Measurements from ENCODE around the gene PPP2R2C.
A peak's percentile ranks its signal among the peaks of the same experiment; 100 is the strongest.

Gene PPP2R2C

GRCh38 chr4:6415031-6415705, 57.2 kb downstream of the PPP2R2C start:
- peaks cover 0 to 5% of the 10 kb centered on the region in 2 donors for H3K9me3 ChIP-seq (replicated peaks in 1 of 2; ENCODE audit: control insufficient read depth in 2 of 2, insufficient read depth in 1 of 2, low read depth in 1 of 2, low read length in 2 of 2)
- DNase-seq (ENCODE audit: low spot score), result no peak
- no peak overlapping the region for H3K23ac ChIP-seq (ENCODE audit: low read depth, low read length, poor library complexity)
- no peaks in the 10 kb centered on the region for H3K79me1 ChIP-seq (ENCODE audit: low read depth, low read length)
- H3K4me2 ChIP-seq (ENCODE audit: insufficient read depth, low read length, poor library complexity, severe bottlenecking), result no peak overlapping the region
- H3K4me3 ChIP-seq (ENCODE audit: low read length in 2 of 2), result no peak overlapping the region
- H3K4ac ChIP-seq (ENCODE audit: low read length), result no peak overlapping the region
- H2BK12ac ChIP-seq (ENCODE audit: low read length), result no peak overlapping the region
- no peak overlapping the region for H3K27ac ChIP-seq (replicated peaks; ENCODE audit: low read length)
- no peak overlapping the region for H2BK5ac ChIP-seq (ENCODE audit: low read length)
- no peak overlapping the region for H2BK120ac ChIP-seq (ENCODE audit: low read depth, low read length)
- peak overlapping the region; percentile 78 for H2AFZ ChIP-seq (ENCODE audit: low read length)
- no peak overlapping the region for H2BK15ac ChIP-seq (ENCODE audit: low read length)
- no peak overlapping the region for H3K18ac ChIP-seq (ENCODE audit: low read length)
- H3K14ac ChIP-seq (ENCODE audit: low read length), result no peak overlapping the region
- H3K27me3 ChIP-seq (ENCODE audit: control insufficient read depth in 3 of 3, insufficient read depth in 3 of 3, low read depth in 1 of 3, low read length in 3 of 3), result peaks cover 0 to 9% (median 0%) of the 10 kb centered on the region in 3 experiments
- H3K36me3 ChIP-seq (replicated peaks in 1 of 2; ENCODE audit: control insufficient read depth in 2 of 2, insufficient read depth in 2 of 2, low read length in 2 of 2), result peaks cover 0 to 3% of the 10 kb centered on the region in 2 donors
- peak overlapping the region; percentile 71 for H2AK5ac ChIP-seq (ENCODE audit: low read depth, low read length)
- WGBS, 2 donors (ENCODE audit: extremely low coverage in 2 of 2, insufficient read length in 2 of 2, insufficient replicate concordance in 1 of 2), result no CpG with 5 or more reads among the region's 19 CpGs
- no peak overlapping the region for H4K8ac ChIP-seq (ENCODE audit: low read depth, low read length)
- H3K9ac ChIP-seq (ENCODE audit: low read depth, low read length, poor library complexity), result no peak overlapping the region
- no peak overlapping the region for H4K91ac ChIP-seq (ENCODE audit: low read depth, low read length, poor library complexity)
- H3K4me1 ChIP-seq (ENCODE audit: control insufficient read depth in 2 of 2, insufficient read depth in 1 of 2, low read depth in 1 of 2, low read length in 2 of 2), result peaks cover 9 to 13% of the 10 kb centered on the region in 2 donors

- H3K18ac ChIP-seq (ENCODE audit: low read length), result no peak overlapping the region
- H4K8ac ChIP-seq (ENCODE audit: low read depth, low read length), result no peak overlapping the region
- H2BK120ac ChIP-seq (ENCODE audit: low read depth, low read length), result no peak overlapping the region
- H3K4ac ChIP-seq (ENCODE audit: low read length), result no peak overlapping the region
- H3K23ac ChIP-seq (ENCODE audit: low read depth, low read length, poor library complexity), result no peak overlapping the region
- peaks cover 0 to 3% of the 10 kb centered on the region in 2 donors for H3K36me3 ChIP-seq (replicated peaks in 1 of 2; ENCODE audit: control insufficient read depth in 2 of 2, insufficient read depth in 2 of 2, low read length in 2 of 2)
- peaks cover 0 to 9% (median 0%) of the 10 kb centered on the region in 3 experiments for H3K27me3 ChIP-seq (ENCODE audit: control insufficient read depth in 3 of 3, insufficient read depth in 3 of 3, low read depth in 1 of 3, low read length in 3 of 3)
- peak overlapping the region; percentile 76 for H2BK12ac ChIP-seq (ENCODE audit: low read length)
- no peak overlapping the region for H3K4me2 ChIP-seq (ENCODE audit: insufficient read depth, low read length, poor library complexity, severe bottlenecking)
- WGBS, 2 donors (ENCODE audit: extremely low coverage in 2 of 2, insufficient read length in 2 of 2, insufficient replicate concordance in 1 of 2), result no CpG with 5 or more reads among the region's 6 CpGs
- peaks cover 0 to 5% of the 10 kb centered on the region in 2 donors for H3K9me3 ChIP-seq (replicated peaks in 1 of 2; ENCODE audit: control insufficient read depth in 2 of 2, insufficient read depth in 1 of 2, low read depth in 1 of 2, low read length in 2 of 2)
- no peak for DNase-seq (ENCODE audit: low spot score)
- H3K4me3 ChIP-seq (ENCODE audit: low read length in 2 of 2), result no peak overlapping the region
- no peak overlapping the region for H2BK5ac ChIP-seq (ENCODE audit: low read length)
- no peak overlapping the region for H3K27ac ChIP-seq (replicated peaks; ENCODE audit: low read length)
- peaks cover 9 to 17% of the 10 kb centered on the region in 2 donors for H3K4me1 ChIP-seq (ENCODE audit: control insufficient read depth in 2 of 2, insufficient read depth in 1 of 2, low read depth in 1 of 2, low read length in 2 of 2)
- peak overlapping the region; percentile 71 for H2AK5ac ChIP-seq (ENCODE audit: low read depth, low read length)
- peak overlapping the region; percentile 78 for H2AFZ ChIP-seq (ENCODE audit: low read length)
- no peaks in the 10 kb centered on the region for H3K79me1 ChIP-seq (ENCODE audit: low read depth, low read length)
- no peak overlapping the region for H3K14ac ChIP-seq (ENCODE audit: low read length)
- H4K91ac ChIP-seq (ENCODE audit: low read depth, low read length, poor library complexity), result no peak overlapping the region
- H3K9ac ChIP-seq (ENCODE audit: low read depth, low read length, poor library complexity), result no peak overlapping the region
- H2BK15ac ChIP-seq (ENCODE audit: low read length), result no peak overlapping the region
Measured at GRCh38 chr4:6414578-6414977, 57.8 kb downstream of the PPP2R2C start.

GRCh38 chr4:6410664-6411063, 61.8 kb downstream of the PPP2R2C start:
- H3K23ac ChIP-seq (ENCODE audit: low read depth, low read length, poor library complexity), result peak overlapping the region; percentile 34
- H2BK15ac ChIP-seq (ENCODE audit: low read length), result no peak overlapping the region
- WGBS, 2 donors (ENCODE audit: extremely low coverage in 2 of 2, insufficient read length in 2 of 2, insufficient replicate concordance in 1 of 2), result no CpG with 5 or more reads among the region's 6 CpGs

GRCh38 chr4:6410068-6410467, 62.3 kb downstream of the PPP2R2C start:
- Histone ChIP-seq H3K9ac (ENCODE audit: low read depth, low read length, poor library complexity) (peak overlapping the region; percentile 24), H3K14ac (ENCODE audit: low read length) (no peak overlapping the region), H4K8ac (ENCODE audit: low read depth, low read length) (no peak overlapping the region), H3K27me3 (ENCODE audit: control insufficient read depth in 3 of 3, insufficient read depth in 3 of 3, low read depth in 1 of 3, low read length in 3 of 3) (peaks cover 0 to 14% (median 0%) of the 10 kb centered on the region in 3 experiments), H3K9me3 (replicated peaks in 1 of 2; ENCODE audit: control insufficient read depth in 2 of 2, insufficient read depth in 1 of 2, low read depth in 1 of 2, low read length in 2 of 2) (peaks cover 0 to 5% of the 10 kb centered on the region in 2 donors), H2AFZ (ENCODE audit: low read length) (no peak overlapping the region), H2BK15ac (ENCODE audit: low read length) (no peak overlapping the region), H3K27ac (replicated peaks; ENCODE audit: low read length) (no peak overlapping the region), H3K23ac (ENCODE audit: low read depth, low read length, poor library complexity) (no peak overlapping the region), H3K4me2 (ENCODE audit: insufficient read depth, low read length, poor library complexity, severe bottlenecking) (no peak overlapping the region), H2AK5ac (ENCODE audit: low read depth, low read length) (peak overlapping the region; percentile 67), H3K4me1 (ENCODE audit: control insufficient read depth in 2 of 2, insufficient read depth in 1 of 2, low read depth in 1 of 2, low read length in 2 of 2) (peaks cover 4 to 21% of the 10 kb centered on the region in 2 donors), H3K4me3 (ENCODE audit: low read length in 2 of 2) (no peak overlapping the region), H3K4ac (ENCODE audit: low read length) (no peak overlapping the region), H2BK12ac (ENCODE audit: low read length) (no peak overlapping the region), H4K91ac (ENCODE audit: low read depth, low read length, poor library complexity) (no peak overlapping the region), H3K36me3 (replicated peaks in 1 of 2; ENCODE audit: control insufficient read depth in 2 of 2, insufficient read depth in 2 of 2, low read length in 2 of 2) (peaks cover 0 to 3% of the 10 kb centered on the region in 2 donors), H2BK5ac (ENCODE audit: low read length) (no peak overlapping the region), H2BK120ac (ENCODE audit: low read depth, low read length) (no peak overlapping the region), H3K18ac (ENCODE audit: low read length) (peak overlapping the region; percentile 72), H3K79me1 (ENCODE audit: low read depth, low read length) (no peaks in the 10 kb centered on the region)
- WGBS, 2 donors (ENCODE audit: extremely low coverage in 2 of 2, insufficient read length in 2 of 2, insufficient replicate concordance in 1 of 2), result no CpG with 5 or more reads among the region's 11 CpGs
- no peak for DNase-seq (ENCODE audit: low spot score)

More at GRCh38 chr4:6410664-6411063, 61.8 kb downstream of the PPP2R2C start:
- no peak overlapping the region for H3K4me3 ChIP-seq (ENCODE audit: low read length in 2 of 2)
- no peak overlapping the region for H3K14ac ChIP-seq (ENCODE audit: low read length)
- no peak overlapping the region for H2BK5ac ChIP-seq (ENCODE audit: low read length)
- H2BK120ac ChIP-seq (ENCODE audit: low read depth, low read length), result no peak overlapping the region
- H2BK12ac ChIP-seq (ENCODE audit: low read length), result no peak overlapping the region
- no peak overlapping the region for H3K27ac ChIP-seq (replicated peaks; ENCODE audit: low read length)
- H3K4me1 ChIP-seq (ENCODE audit: control insufficient read depth in 2 of 2, insufficient read depth in 1 of 2, low read depth in 1 of 2, low read length in 2 of 2), result peaks cover 9 to 16% of the 10 kb centered on the region in 2 donors
- H3K36me3 ChIP-seq (replicated peaks in 1 of 2; ENCODE audit: control insufficient read depth in 2 of 2, insufficient read depth in 2 of 2, low read length in 2 of 2), result peaks cover 0 to 3% of the 10 kb centered on the region in 2 donors
- no peaks in the 10 kb centered on the region for H3K79me1 ChIP-seq (ENCODE audit: low read depth, low read length)
- no peak for DNase-seq (ENCODE audit: low spot score)
- H4K8ac ChIP-seq (ENCODE audit: low read depth, low read length), result no peak overlapping the region
- H3K4ac ChIP-seq (ENCODE audit: low read length), result no peak overlapping the region
- peaks cover 0 to 5% of the 10 kb centered on the region in 2 donors for H3K9me3 ChIP-seq (replicated peaks in 1 of 2; ENCODE audit: control insufficient read depth in 2 of 2, insufficient read depth in 1 of 2, low read depth in 1 of 2, low read length in 2 of 2)
- peak overlapping the region; percentile 73 for H4K91ac ChIP-seq (ENCODE audit: low read depth, low read length, poor library complexity)
- H2AK5ac ChIP-seq (ENCODE audit: low read depth, low read length), result peak overlapping the region; percentile 67
- H3K27me3 ChIP-seq (ENCODE audit: control insufficient read depth in 3 of 3, insufficient read depth in 3 of 3, low read depth in 1 of 3, low read length in 3 of 3), result peaks cover 0 to 8% (median 0%) of the 10 kb centered on the region in 3 experiments
- H3K4me2 ChIP-seq (ENCODE audit: insufficient read depth, low read length, poor library complexity, severe bottlenecking), result no peak overlapping the region
- no peak overlapping the region for H3K18ac ChIP-seq (ENCODE audit: low read length)
- H2AFZ ChIP-seq (ENCODE audit: low read length), result no peak overlapping the region
- no peak overlapping the region for H3K9ac ChIP-seq (ENCODE audit: low read depth, low read length, poor library complexity)

All from neuronal stem cell (in vitro differentiated cells).